ENCODE data around the gene VCPKMT.

The VCPKMT gene

DNA sequence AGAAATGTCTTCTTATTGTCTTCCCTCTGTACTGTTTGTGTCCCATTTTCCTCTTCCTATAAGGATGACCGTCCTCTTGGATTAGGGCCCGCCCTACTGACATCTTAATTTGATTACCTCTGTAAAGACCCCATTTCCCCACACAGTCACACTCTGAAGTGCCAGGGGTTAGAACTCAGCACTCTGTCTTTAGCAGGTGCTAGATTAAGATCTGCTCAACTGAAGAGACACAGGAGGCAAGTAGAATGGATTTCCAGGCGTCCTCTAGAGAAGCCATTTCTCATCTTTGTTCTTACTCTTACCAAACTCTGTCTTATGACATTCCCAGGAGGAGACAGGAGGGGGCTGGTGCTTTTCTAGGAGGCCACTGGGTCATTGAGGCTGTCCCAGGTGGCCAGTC is 50.8 kb downstream of the VCPKMT start:
- no peak for DNase-seq (ENCODE audit: low spot score)

DNA sequence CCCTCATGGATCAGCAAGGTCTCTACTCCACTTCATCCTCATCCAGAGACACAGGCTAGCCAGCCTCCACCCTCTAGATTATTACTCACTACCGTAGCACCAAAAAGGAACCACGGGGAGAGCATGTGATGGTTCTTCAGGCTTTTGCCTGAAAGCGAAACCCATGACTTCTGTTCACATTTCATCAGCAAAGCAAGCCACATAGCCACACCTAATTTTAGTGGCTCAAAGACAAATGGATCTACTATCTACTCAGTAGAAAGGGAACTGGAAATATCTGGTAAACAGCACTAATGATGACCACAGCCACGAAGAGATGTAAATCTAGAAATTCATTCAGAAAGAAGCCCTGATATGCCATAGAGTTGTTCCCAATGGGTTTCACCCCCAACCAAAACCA is 51.4 kb downstream of the VCPKMT start:
- DNase-seq (ENCODE audit: low spot score): peak; percentile 67

DNA sequence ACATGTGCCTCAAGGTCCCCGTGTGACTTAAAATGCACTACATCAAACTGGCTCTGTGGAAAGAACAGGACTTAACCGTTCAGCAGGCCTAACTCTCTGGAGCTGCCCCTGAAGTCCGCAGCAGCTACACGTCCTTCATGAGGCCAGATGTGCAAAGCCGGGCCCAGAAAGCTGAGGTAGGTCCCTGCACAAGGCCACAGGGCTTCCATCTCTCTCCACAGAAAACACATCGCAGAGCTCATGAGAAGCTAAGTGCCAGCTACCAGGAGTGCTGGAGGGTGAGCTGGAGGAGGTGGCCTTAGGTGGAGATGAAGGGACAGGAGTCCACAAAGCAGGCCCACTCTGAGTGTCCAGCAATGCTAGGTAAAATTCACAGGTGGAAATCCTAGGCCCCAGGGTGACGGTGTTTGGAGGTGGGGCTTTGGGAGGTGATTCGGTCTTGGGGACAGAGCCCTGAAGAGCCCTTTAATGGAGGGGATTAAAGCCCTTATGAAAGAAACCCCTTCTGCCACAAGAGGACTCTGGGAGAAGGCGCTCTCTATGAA is 52.4 kb downstream of the VCPKMT start:
- no peak for DNase-seq (ENCODE audit: low spot score)

DNA sequence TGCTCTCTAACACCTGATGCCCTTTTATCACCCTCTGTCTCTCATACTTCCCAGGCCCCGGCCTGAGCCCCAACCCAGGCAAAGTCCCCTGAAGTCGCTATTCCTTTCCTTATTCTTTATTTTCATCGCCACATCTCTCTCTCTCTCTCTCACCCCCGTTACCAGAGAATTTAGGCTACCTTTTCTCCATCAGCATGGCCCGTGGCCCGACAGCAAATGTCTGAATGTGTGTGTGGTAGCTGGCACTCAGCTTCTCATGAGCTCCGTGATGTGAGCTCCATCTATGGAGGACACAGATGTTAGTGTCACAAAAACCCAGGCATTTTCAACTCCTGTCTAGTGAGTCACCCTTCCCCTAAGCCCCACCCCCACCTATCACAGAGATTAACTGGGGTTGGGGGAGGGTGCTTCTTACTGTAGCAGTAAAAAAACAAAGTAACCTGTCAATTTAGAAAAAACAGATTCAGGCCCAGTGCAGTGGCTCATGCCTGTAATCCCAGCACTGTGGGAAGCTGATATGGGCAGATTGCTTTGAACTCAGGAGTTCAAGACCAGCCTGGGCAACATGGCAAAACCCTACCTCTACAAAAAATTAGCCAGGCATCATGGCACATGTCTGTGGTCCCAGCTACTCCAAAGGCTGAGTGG is 53.8 kb downstream of the VCPKMT start:
- peak; percentile 90 for DNase-seq (ENCODE audit: low spot score)

DNA sequence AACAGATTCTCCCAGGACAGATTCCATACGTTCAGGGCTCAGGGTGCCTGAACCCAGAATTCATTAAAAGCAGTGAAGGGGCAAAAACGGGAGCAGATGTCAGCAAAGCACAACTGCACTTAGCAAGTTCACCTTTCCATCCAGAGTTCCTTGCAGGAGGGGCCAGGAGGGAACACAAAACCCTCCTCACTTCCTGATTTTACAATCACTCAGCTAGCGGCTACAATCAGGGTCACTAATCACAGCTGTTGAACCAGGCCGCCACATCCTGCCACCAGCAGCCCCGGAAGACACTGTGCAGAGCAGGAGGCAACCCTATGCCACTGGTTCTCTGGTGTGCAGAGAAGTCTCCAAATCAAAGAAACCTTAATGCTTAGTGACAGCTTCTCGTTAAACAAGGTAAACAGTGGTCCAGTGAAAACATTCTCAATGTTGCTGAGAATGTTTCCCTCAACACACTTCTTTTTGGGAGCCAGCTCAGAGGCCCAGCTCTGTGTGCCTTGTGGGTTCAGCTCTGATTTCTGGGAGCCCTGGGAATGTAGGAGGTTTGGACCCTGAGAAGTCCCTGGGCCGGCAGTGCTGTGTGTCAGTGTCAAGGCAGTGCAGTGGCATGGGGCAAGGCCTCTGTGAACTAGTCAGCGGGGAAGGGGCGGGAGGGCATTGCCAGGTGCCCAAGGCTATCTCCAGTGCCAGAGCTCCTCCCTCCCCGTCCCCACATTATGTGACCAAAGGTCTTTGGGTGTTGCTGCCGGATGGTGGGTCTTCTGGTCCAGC is 54.5 kb downstream of the VCPKMT start:
- DNase-seq (ENCODE audit: low spot score): peak; percentile 78

DNA sequence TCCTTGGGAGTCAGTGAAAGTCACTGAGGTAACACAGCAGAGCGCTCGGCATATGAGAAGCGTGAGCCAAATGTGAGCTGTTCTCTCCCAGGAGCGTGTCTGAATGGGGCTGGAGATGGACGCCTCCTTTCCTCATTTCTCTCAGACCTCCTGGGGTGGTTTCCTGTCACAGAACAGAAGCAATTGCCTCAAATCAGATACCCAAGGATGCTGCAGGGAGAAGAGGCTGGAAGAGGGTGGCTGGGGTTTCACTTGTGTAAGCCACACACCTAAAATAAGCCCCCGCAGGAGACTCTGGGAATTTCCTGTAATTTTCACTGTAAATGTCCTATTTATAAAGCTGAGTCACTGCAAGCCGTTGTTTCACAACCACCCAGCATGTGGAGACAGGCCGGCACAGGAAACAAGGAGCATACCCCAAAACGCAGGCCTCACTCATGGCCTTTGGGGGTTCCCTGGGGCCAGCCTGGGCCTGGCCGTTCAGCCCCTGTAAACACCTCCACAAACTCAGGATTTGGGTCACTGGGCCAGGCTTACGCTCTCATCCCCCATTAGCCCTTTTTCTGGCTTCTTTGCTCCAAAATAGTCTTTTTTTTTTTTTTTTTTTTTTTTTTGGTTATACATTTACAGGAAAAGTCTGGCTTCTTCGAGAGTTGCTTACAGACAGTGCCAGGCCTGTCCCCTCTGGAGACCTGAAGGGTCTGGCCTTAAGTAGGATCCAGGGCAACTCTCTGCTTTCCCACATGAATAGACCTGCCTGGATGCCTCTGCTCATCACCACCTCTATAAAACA is 55.3 kb downstream of the VCPKMT start:
- DNase-seq (ENCODE audit: low spot score): peak; percentile 50

DNA sequence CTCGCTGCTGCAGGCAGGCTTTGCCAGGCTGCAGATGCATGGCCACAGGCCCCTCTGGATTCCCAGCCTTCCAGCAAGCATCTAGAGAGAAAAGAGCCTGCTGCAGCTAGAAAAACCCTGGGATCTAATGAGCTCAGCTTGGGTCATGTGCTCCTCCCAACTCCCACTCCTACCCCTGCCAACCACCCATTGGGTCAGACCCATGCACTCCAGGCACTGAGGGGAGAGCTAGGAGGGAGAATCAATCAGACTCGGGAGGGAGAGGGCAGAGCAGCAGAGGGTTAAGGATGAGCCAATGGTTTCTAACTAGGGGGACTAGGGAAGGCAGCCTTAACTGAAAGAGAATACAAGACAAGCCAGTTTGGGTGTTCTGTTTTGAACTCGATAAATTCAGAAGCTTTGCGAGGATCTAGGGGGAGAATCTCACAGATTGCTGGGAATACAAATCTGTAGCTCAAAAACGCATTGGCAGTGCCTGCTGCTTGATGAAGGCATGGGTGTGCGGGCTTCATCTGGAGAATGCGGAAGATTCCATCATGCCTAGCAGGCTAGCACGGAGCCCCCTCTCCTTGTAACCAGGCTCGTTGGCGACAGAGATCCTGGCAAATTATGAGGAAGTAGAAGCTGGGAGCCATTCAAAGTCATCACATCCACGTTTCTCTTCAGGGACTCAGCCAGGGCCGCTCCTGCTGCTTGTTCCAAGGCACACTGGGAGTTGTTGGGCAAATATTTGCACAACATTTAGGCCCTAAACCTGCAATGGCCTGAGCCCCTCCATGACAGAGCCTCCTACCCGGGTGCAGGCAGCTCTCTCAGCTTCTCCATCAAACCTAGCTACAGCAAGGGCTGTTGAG is 56.4 kb downstream of the VCPKMT start:
- DNase-seq (ENCODE audit: low spot score): no peak
